HG02678 (cell line): ENCODE results near the gene DEGS1.
"Not testable (repeated sequence)": the region's sequence is repeated elsewhere in the genome, so short reads cannot be mapped to it uniquely, and the experiment has no call there.

ENCODE experiments used
- ATAC-seq: cut with Tn5 transposase; IDR thresholded peaks from one replicate; pipeline ENCODE4 v1.9.1; 2021; ENCODE audit warnings: mild to moderate bottlenecking, moderate library complexity; ENCODE audit not compliant: unreplicated experiment

The DEGS1 gene

GRCh38 chr1:224180783-224181452 is 2.1 kb upstream of the DEGS1 start:
- no peak for ATAC-seq

- no peak for ATAC-seq
Observed at GRCh38 chr1:224181453-224181810, 1.6 kb upstream of the DEGS1 start.

GRCh38 chr1:224182057-224182865 is 779 bp upstream of the DEGS1 start:
- ATAC-seq: peak; percentile 48

- ATAC-seq: peak; percentile 45
Observed at GRCh38 chr1:224183591-224184312, 712 bp downstream of the DEGS1 start.

- no peak for ATAC-seq
Observed at GRCh38 chr1:224185208-224185607, 2.2 kb downstream of the DEGS1 start.

- no peak for ATAC-seq
Observed at GRCh38 chr1:224188286-224188685, 5.2 kb downstream of the DEGS1 start.

- no peak for ATAC-seq
Observed at GRCh38 chr1:224189561-224189960, 6.5 kb downstream of the DEGS1 start.

- no peak for ATAC-seq
Observed at GRCh38 chr1:224192082-224192788, 9.2 kb downstream of the DEGS1 start.

GRCh38 chr1:224193319-224193966 is 10.4 kb downstream of the DEGS1 start:
- no peak for ATAC-seq

GRCh38 chr1:224196813-224197600 is 14.0 kb downstream of the DEGS1 start:
- no peak for ATAC-seq

- ATAC-seq: no peak
Observed at GRCh38 chr1:224198572-224198971, 15.5 kb downstream of the DEGS1 start.

- ATAC-seq: no peak
Observed at GRCh38 chr1:224199679-224200078, 16.6 kb downstream of the DEGS1 start.

GRCh38 chr1:224201383-224201782 is 18.3 kb downstream of the DEGS1 start:
- no peak for ATAC-seq

- no peak for ATAC-seq
Observed at GRCh38 chr1:224201853-224202252, 18.8 kb downstream of the DEGS1 start.

- ATAC-seq: peak; percentile 65
Observed at GRCh38 chr1:224203243-224204016, 20.4 kb downstream of the DEGS1 start.

- ATAC-seq: no peak
Observed at GRCh38 chr1:224205438-224205840, 22.4 kb downstream of the DEGS1 start.

- ATAC-seq: not testable (repeated sequence)
Observed at GRCh38 chr1:224205931-224206538, 23.0 kb downstream of the DEGS1 start.

- no peak for ATAC-seq
Observed at GRCh38 chr1:224211206-224211962, 28.3 kb downstream of the DEGS1 start.
